Breast epithelium (tissue), 3 donors: ENCODE measurements around the gene LHPP. TPM values are rescaled to one million over a fixed set of nuclear protein-coding genes. Genes with fewer than 3 reads are reported as not detected.

ENCODE experiments used
- total RNA-seq, 3 donors: library from RNA; depleted of rRNA; stranded (reverse); fragments of >200 nt; gene quantifications; one replicate each; pipeline ENCODE4 v1.1.0, GENCODE V29; 2016

The LHPP gene
- total RNA-seq, 3 donors from 2014 or later: 13.1 to 19.6 (median 17.0) TPM

Other genes with a start within 250 kb of the LHPP start
- 100 to 1,000 TPM in 2 of 3 donors, 10 to 100 TPM in 1; 93.3 to 160 (median 115) TPM for gene OAT, start 42.9 kb upstream of the LHPP start, total RNA-seq
- under 1 TPM in 2 of 3 donors, not detected in 1; 0.33 to 0.73 TPM for gene NKX1-2, start 11.8 kb upstream of the LHPP start, total RNA-seq